ENCODE results near the gene TIMMDC1.

Gene TIMMDC1, protein sequence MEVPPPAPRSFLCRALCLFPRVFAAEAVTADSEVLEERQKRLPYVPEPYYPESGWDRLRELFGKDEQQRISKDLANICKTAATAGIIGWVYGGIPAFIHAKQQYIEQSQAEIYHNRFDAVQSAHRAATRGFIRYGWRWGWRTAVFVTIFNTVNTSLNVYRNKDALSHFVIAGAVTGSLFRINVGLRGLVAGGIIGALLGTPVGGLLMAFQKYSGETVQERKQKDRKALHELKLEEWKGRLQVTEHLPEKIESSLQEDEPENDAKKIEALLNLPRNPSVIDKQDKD

GRCh38 chr3:119498186-119499011, at the start of gene TIMMDC1:
Gene TIMMDC1, plus strand, starts transcription at chr3:119498547. Its CDS starts 187 bp downstream, at chr3:119498734.
- DNase-seq (ENCODE audit: low read depth in 3 of 3, low spot score in 1 of 3) = peak; percentile 88 to 95 (median 90)

GRCh38 chr3:119453822-119454221, 44.5 kb upstream of the TIMMDC1 start:
- no peak for DNase-seq (ENCODE audit: low read depth in 3 of 3, low spot score in 1 of 3)

DNA sequence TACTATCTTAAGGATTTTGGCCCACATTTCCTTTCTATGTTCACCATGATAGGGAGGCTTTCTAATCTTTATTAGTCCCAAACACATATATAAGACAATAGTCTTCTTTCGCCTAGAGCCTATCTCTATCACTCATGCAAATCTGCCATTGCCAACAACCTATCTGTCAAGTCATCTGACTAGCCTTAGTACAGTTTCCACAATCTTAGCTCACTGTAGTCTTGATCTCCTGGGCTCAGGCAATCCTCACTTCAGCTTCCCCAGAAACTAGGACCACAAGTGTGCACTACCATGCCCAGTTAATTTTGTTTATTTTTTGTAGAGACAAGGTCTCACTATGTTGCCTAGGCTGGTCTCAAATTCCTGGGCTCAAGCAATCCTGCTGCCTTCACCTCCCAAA, 41.9 kb upstream of the TIMMDC1 start:
- no peak for DNase-seq (ENCODE audit: low read depth in 3 of 3, low spot score in 1 of 3)

DNA sequence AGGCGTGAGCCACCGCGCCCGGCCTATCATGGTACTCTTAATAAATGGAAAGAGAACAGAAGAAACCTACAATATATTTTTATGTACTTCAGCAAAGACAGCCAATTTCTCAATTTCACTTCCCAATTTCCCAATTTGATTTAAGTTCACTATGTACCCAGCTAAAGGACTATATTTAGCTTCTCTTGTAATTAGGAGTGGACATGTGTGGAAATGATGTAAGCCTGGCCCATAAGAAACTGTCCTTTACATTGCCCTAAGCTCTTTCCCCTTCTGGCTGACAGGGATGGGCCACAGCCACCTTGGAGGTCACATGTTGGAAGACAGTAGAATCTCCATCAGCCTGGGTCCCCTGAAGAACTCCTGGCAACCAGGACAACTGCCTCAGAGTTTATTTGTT, 41.1 kb upstream of the TIMMDC1 start:
- no peak for DNase-seq (ENCODE audit: low read depth in 3 of 3, low spot score in 1 of 3)

DNA sequence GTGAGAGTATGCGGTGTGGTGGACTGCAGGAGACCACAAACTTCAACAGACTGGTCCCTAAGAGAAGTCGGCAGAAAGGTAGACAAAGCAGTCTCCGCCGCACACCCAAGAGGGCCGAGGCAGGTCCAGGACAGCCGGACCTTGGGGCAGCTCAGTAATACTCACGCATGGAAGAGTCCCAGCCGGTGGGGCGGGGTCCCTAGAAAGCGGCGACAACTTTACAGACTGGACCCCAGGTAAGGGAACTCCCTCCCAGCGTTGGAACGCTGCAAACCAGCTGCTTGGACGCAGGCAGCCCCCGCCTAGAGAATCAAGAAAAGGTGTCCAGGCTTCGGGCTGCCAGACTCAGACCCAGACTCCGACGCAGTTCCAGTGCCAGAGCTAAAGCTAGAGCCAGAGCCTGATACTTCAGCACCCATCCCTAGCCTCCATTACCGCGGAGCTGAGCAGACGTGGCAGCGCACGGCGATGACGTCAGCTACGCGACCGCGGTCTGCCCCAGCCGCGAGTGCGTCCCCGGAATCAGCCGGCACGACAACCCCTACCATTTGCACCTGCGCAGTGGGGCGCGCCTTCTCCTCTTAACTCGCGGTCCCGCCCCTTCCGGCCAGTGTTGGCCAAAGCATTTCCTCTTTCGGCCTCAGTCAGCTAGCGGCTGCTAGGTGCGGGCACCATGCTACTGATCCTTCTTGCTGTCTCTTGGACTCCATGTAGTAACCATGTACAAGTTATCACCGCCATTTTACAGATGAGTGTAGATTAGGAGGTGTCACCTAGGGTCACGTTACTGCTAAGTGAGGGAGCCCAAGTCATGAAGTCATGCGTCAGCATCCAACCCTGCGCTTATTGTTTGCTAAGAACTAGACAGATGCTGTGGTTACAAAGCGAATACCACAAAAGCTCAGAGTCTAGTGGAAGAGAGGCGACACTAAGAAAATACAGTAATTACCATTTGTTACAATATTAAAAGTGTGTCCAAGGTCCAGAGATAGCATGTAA, 34.9 kb upstream of the TIMMDC1 start, which contains the start of gene TMEM39A:
TMEM39A (minus strand) TSS at position 445 of the 999 bp plus-strand sequence. CDS start 1,541 bp downstream, outside the sequence.
- DNase-seq (ENCODE audit: low read depth in 3 of 3, low spot score in 1 of 3) = peak; percentile 96 to 98 (median 96)

DNA sequence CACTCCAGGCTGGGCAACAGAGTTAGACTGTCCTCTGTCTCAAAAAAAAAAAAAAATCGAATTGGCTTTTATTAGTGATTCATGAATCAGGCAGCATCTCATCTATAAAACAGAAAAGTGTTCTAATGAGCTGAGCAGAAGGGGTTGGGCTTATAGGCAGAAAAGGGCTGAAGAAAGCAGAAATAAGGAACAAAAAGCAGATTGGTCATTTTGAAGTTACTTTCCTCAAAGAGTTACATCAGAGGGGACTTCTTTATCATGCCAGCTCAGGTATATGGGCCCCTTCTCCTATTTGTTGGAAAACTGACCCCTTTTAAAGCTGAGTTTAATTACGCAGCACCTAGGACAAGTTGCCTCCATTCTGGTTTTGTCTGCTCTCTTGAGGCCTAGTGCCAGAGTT, 30.3 kb upstream of the TIMMDC1 start:
- DNase-seq (ENCODE audit: low read depth in 3 of 3, low spot score in 1 of 3) = no peak

DNA sequence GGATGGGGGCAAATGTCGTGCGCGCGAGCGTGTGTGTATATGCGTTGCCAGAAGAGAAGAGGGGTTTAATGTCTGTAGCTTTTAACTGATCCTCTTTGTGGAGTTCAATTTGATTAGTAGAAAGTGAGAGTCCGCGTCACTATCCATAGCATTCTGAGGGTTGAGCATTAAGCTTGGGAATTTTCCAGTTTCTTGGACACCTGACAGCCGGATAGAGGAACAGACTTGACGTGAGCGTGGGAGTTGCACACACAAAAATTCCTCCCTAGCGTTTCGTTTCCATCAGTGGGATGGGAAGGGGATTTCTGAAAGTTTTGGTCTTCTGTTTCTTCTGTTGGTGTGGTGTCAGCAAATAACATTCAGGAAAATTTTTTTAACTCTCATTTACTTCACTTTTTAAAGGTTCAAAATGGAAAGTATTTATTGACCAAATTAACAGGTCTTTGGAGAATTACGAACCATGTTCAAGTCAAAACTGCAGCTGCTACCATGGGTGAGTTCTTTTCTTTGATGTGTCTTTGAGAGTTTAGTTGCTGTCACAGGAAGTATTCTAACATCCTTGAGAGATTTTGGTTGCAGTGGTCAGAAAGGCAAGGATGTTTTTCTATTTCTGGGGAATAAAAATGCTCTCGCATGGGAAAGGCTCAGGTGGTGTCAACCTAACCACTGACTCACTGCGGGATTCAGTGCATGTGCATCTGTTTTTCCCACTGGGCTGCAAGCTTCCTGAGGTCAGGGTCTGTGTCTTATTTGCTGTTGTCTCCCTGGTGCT, 28.7 kb upstream of the TIMMDC1 start:
- DNase-seq (ENCODE audit: low read depth in 3 of 3, low spot score in 1 of 3) = no peak

- DNase-seq (ENCODE audit: low read depth in 3 of 3, low spot score in 1 of 3) = no peak
Observed at GRCh38 chr3:119470866-119471265, 27.5 kb upstream of the TIMMDC1 start.

- no peak for DNase-seq (ENCODE audit: low read depth in 3 of 3, low spot score in 1 of 3)
Observed at GRCh38 chr3:119481079-119481478, 17.3 kb upstream of the TIMMDC1 start.

- DNase-seq (ENCODE audit: low read depth in 3 of 3, low spot score in 1 of 3) = no peak
Observed at GRCh38 chr3:119483101-119483500, 15.2 kb upstream of the TIMMDC1 start.

DNA sequence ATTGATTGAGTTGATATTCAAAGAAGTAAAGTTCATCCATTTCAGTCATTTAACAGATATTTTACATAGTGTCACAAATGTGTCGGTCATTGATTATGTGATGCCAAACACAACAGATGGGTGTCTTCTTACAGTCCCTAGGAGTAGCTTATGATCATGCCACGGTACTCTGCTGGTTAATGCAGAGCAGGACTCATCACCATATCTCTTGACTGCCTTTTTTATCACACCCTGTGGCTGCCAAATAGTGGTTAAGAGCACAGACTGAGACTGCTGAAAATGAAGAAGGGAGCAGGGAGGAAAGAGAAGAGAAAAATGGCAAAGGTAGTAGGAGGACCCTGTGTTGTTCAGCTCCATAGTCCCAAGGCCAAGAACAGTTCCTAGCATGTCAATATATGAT, 12.8 kb upstream of the TIMMDC1 start:
- no peak for DNase-seq (ENCODE audit: low read depth in 3 of 3, low spot score in 1 of 3)

GRCh38 chr3:119490153-119490552, 8.2 kb upstream of the TIMMDC1 start:
- no peak for DNase-seq (ENCODE audit: low read depth in 3 of 3, low spot score in 1 of 3)

DNA sequence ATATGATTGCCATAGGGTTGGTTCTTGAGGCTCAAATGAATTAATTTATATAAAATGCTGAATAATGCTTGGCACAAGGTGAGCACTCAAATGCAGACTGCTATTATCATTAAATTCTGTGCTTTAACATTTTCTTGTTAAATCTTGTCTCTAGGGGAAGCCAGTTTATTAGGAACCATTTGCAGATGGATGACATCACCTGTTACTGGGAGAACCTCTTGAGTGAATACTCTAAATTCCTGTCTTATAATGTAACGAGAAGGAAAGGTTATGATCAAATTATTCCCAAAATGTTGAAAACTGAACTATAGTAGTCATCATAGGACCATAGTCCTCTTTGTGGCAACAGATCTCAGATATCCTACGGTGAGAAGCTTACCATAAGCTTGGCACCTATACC, 6.2 kb upstream of the TIMMDC1 start:
- no peak for DNase-seq (ENCODE audit: low read depth in 3 of 3, low spot score in 1 of 3)

DNA sequence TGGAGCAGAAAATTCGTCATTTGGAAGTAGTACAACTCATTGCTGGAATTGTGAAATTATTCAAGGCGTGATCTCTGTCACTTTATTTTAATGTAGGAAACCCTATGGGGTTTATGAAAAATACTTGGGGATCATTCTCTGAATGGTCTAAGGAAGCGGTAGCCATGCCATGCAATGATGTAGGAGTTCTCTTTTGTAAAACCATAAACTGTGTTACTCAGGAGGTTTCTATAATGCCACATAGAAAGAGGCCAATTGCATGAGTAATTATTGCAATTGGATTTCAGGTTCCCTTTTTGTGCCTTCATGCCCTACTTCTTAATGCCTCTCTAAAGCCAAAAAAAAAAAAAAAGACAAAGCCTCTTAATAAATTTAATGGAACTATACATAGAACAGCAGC, 5.5 kb upstream of the TIMMDC1 start:
- DNase-seq (ENCODE audit: low read depth in 3 of 3, low spot score in 1 of 3) = no peak

DNA sequence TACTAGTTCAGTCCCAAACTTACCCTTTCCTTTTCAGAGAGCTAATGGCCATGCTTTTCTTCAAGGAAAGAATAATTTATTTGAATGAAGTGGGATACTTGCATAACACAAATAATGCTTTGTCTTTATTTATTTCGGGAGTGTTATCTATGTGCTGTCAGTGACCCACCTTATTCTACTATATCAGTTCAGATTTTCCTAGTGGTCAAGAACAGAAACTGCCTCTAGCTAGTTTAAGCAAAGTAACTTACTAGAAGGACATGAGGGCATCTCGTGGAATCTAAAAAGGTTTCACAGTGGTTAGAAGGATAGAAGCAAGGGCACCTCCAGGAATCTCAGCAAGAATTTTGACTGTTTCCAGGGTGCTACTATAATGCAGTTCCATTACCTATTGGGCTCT, 3.8 kb upstream of the TIMMDC1 start:
- no peak for DNase-seq (ENCODE audit: low read depth in 3 of 3, low spot score in 1 of 3)

DNA sequence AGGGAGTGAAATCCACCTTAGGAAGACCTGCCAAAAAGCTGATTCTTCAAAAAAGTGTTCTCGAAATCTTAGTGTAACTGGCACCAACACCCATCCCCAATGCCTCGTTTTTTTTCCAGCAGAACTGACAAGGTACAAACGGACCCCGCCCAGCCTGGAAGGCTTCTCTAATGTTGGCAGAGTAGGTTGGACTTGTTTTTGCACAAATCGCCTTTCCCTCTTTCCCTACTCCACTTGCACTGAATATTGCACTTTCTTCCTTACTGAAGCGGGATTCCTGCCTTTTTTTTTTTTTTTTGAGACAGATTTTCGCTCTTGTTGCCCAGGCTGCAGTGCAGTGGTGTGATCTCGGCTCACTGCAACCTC, 544 bp upstream of the TIMMDC1 start:
- no peak for DNase-seq (ENCODE audit: low read depth in 3 of 3, low spot score in 1 of 3)

DNA sequence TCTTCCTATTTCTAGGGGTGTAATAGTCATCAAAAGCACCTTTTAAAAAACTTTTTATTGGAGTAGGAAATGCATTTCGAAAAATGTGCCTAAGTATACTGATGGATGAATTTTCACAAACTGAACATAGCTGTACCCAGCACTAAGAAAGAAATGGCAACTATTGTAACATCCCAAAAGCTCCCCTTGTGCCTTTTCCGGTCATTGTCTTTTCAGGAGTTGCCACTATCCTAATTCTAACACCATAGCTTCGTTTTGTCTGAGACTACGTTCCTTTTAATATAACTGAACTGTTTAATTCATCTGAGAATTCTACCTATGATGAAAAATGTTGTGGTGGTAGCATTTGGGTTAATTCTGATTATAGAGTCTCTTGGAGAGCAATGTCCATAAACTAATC, 1.9 kb downstream of the TIMMDC1 start:
- no peak for DNase-seq (ENCODE audit: low read depth in 3 of 3, low spot score in 1 of 3)

- no peak for DNase-seq (ENCODE audit: low read depth in 3 of 3, low spot score in 1 of 3)
Observed at GRCh38 chr3:119500901-119501300, 2.6 kb downstream of the TIMMDC1 start.

DNA sequence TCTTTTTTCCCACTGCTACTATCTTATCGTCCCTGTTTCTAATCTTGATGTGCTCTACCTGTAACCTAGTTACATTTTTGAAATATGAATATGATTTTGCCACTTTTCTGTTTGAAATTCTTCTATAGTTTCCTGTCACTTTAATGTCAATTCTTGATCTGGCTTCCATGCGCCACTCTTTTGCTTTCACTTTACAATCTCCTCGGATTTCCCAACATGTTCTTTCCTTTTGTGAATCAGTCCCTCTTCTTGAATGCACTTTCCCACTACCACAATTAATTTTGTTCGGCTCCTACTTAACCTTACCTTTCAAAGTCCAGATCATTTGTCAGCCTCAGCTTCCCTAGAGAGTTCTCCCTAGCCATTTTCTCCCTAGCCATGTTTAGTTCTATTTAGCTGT, 8.3 kb downstream of the TIMMDC1 start:
- no peak for DNase-seq (ENCODE audit: low read depth in 3 of 3, low spot score in 1 of 3)

- no peak for DNase-seq (ENCODE audit: low read depth in 3 of 3, low spot score in 1 of 3)
Observed at GRCh38 chr3:119507404-119507803, 9.1 kb downstream of the TIMMDC1 start.
